Mucosa of descending colon (tissue), 3 donors: ENCODE data around the gene PLK2. TPM values are rescaled to one million over a fixed set of nuclear protein-coding genes. Genes with fewer than 3 reads are reported as not detected.

Experiments used
- ATAC-seq: fragments of 200-7000 bp; cut with Tn5 transposase; one replicate; pipeline ENCODE4 v1.9.1; 2020; ENCODE audit warnings: mild to moderate bottlenecking, moderate library complexity
- DNase-seq, 3 donors: peaks; one replicate each; pipeline ENCODE4 v3.0.0-alpha.2; 2020
- H3K36me3 ChIP-seq: fragments of 200-600 bp; one replicate; pipeline ENCODE4 v1.8.0; 2021; ENCODE audit warnings: low read depth, mild to moderate bottlenecking
- H3K4me1 ChIP-seq: fragments of 200-600 bp; one replicate; pipeline ENCODE4 v1.8.0; 2021; ENCODE audit warnings: low read depth, mild to moderate bottlenecking
- H3K4me3 ChIP-seq: fragments of 200-600 bp; one replicate; pipeline ENCODE4 v1.8.0; 2021; ENCODE audit warnings: mild to moderate bottlenecking
- H3K9me3 ChIP-seq: fragments of 200-600 bp; one replicate; pipeline ENCODE4 v1.8.0; 2021; ENCODE audit warnings: mild to moderate bottlenecking
- CTCF ChIP-seq: fragments of 200-600 bp; IDR thresholded peaks from one replicate; pipeline ENCODE4 v1.8.0; 2022; ENCODE audit warnings: antibody characterized with exemption, mild to moderate bottlenecking
- intact Hi-C, 2 donors: fragments of 100-400 bp; cut with DNase I in 1 of 2; cut with micrococcal nuclease in 1 of 2; formaldehyde crosslinking; loops; one replicate each; pipeline versions ENCODE4 v1.11.0 to v1.11.1; 2022; cut with DNase I, micrococcal nuclease
- total RNA-seq, 3 donors: library from RNA; stranded (reverse); fragmentation: NEBNext Ultra II Directional in 2 of 3; extraction: Animal tissue kit (Norgen Biotek cat#: 25700) in 2 of 3; gene quantifications; one replicate each; pipeline versions ENCODE4 v1.2.1 to v1.2.4, GENCODE V29; 2021 to 2023
- donor health status: DM: no; HTN: no; CAD: no; lungs with moderate emphysema.
- donor health status: DM: no; HTN: no; CAD: no.
- donor health status: DM: no; HTN: yes; CAD: no.

The PLK2 gene
- total RNA-seq, 3 donors from 2014 or later: 13.0 to 24.7 (median 14.5) TPM

GRCh38 chr5:58458141-58458742 lies 1.6 kb downstream of the PLK2 start:
- intact Hi-C loops: loop anchor here (5.0 to 10.0 kb wide), 2 partner anchors 666 to 673 kb away; no protein-coding TSS in a partner anchor

GRCh38 chr5:58457050-58457449 lies 2.8 kb downstream of the PLK2 start:
- no peak for ATAC-seq
- no peak for TF ChIP-seq CTCF
- no peak overlapping the region for H3K4me3 ChIP-seq

More at GRCh38 chr5:58458141-58458742, 1.6 kb downstream of the PLK2 start:
- H3K9me3 ChIP-seq: no peaks in the 10 kb centered on the region
- peaks cover 12% of the 10 kb centered on the region for H3K4me1 ChIP-seq
- TF ChIP-seq CTCF: no peak
- ATAC-seq (no peak), DNase-seq (no peak)
- H3K4me3 ChIP-seq: no peak overlapping the region
- no peaks in the 10 kb centered on the region for H3K36me3 ChIP-seq

GRCh38 chr5:58456486-58456885 lies 3.4 kb downstream of the PLK2 start:
- no peak for DNase-seq
- Histone ChIP-seq H3K36me3 (no peaks in the 10 kb centered on the region), H3K9me3 (no peaks in the 10 kb centered on the region), H3K4me1 (peaks cover 3% of the 10 kb centered on the region), H3K4me3 (no peak overlapping the region)
- TF ChIP-seq CTCF: no peak
- ATAC-seq: no peak
- intact Hi-C loops: loop anchor here (5.0 to 10.0 kb wide), 2 partner anchors 664 to 672 kb away; no protein-coding TSS in a partner anchor

More at GRCh38 chr5:58457050-58457449, 2.8 kb downstream of the PLK2 start:
- intact Hi-C loops: loop anchor here (5.0 to 10.0 kb wide), 2 partner anchors 665 to 672 kb away; no protein-coding TSS in a partner anchor
- no peak for DNase-seq
- Histone ChIP-seq H3K36me3 (no peaks in the 10 kb centered on the region), H3K4me1 (peaks cover 5% of the 10 kb centered on the region), H3K9me3 (no peaks in the 10 kb centered on the region)

GRCh38 chr5:58456026-58456425 lies 3.9 kb downstream of the PLK2 start:
- no peak for DNase-seq
- Histone ChIP-seq H3K4me1 (peaks cover 3% of the 10 kb centered on the region), H3K9me3 (no peaks in the 10 kb centered on the region), H3K36me3 (no peaks in the 10 kb centered on the region), H3K4me3 (no peak overlapping the region)
- no peak for ATAC-seq
- intact Hi-C loops: loop anchor here (5.0 to 10.0 kb wide), 2 partner anchors 664 to 671 kb away; no protein-coding TSS in a partner anchor
- TF ChIP-seq CTCF: no peak

GRCh38 chr5:58455480-58455879 lies 4.4 kb downstream of the PLK2 start:
- intact Hi-C loops: loop anchor here (5.0 to 10.0 kb wide), 2 partner anchors 663 to 671 kb away; no protein-coding TSS in a partner anchor
- no peak overlapping the region for H3K4me3 ChIP-seq
- TF ChIP-seq CTCF: no peak
- H3K36me3 ChIP-seq: no peaks in the 10 kb centered on the region
- ATAC-seq: no peak
- H3K4me1 ChIP-seq: peaks cover 3% of the 10 kb centered on the region
- no peaks in the 10 kb centered on the region for H3K9me3 ChIP-seq
- no peak for DNase-seq
